HL-60 (cell line): ENCODE data around the gene GANAB.

Experiments used
- DNase-seq, 2 experiments: peaks; one replicate each; pipeline ENCODE4 v3.0.0-alpha.2; 2010 to 2020; ENCODE audit warnings: low read depth in 1 of 2, low spot score in 1 of 2
- H3K27ac ChIP-seq: fragments of 250-450 bp; sonication (Bioruptor Pico); replicated peaks from 2 replicates; pipeline ENCODE4 v1.5.1; 2020; ENCODE audit warnings: mild to moderate bottlenecking, moderate library complexity
- H3K27me3 ChIP-seq: fragments of 250-450 bp; sonication (Bioruptor Pico); 2 replicates; pipeline ENCODE4 v1.5.1; 2021; ENCODE audit warnings: mild to moderate bottlenecking, moderate library complexity; ENCODE audit not compliant: insufficient read depth, poor library complexity, severe bottlenecking
- H3K4me3 ChIP-seq: replicated peaks from 2 replicates; pipeline ENCODE4 v1.5.1; 2011; ENCODE audit warnings: mild to moderate bottlenecking, control low read depth, low read length; ENCODE audit not compliant: insufficient read depth
- CTCF ChIP-seq: IDR thresholded peaks from one replicate; pipeline ENCODE4 v1.5.1; 2011; ENCODE audit warnings: low read length, control low read depth, inconsistent platforms; ENCODE audit not compliant: insufficient read depth
- GABPA ChIP-seq: IDR thresholded peaks from 2 replicates; pipeline ENCODE4 v1.6.1; 2012; ENCODE audit warnings: low read depth
- POLR2AphosphoS5 ChIP-seq: IDR thresholded peaks from 2 replicates; pipeline ENCODE4 v1.6.1; 2012; ENCODE audit warnings: low read depth
- REST ChIP-seq: IDR thresholded peaks from 2 replicates; pipeline ENCODE4 v1.6.1; 2012; ENCODE audit warnings: low read depth; ENCODE audit not compliant: insufficient replicate concordance
- SPI1 ChIP-seq: IDR thresholded peaks from 2 replicates; pipeline ENCODE4 v1.6.1; 2012; ENCODE audit warnings: low read depth, mild to moderate bottlenecking, borderline replicate concordance

Gene GANAB

GRCh38 chr11:62665075-62665598 is 18.7 kb upstream of the GANAB start, which contains the start of the genes C11orf98 and CSKMT:
Gene C11orf98, minus strand, starts transcription at chr11:62665210. Its CDS starts 41 bp downstream, at chr11:62665169.
Gene CSKMT, plus strand, starts transcription at chr11:62665312. Its CDS starts 568 bp downstream, at chr11:62665880.
- no peaks in the 10 kb centered on the region for H3K27me3 ChIP-seq
- TF ChIP-seq REST, result peak; percentile 77
- peak; percentile 64; the same call in 1 of the 2 replicates for TF ChIP-seq GABPA
- peak; percentile 58; the same call in 1 of the 2 replicates for TF ChIP-seq SPI1
- TF ChIP-seq CTCF, result no peak
- peak; percentile 99 for TF ChIP-seq POLR2AphosphoS5
- H3K27ac ChIP-seq, result peak within 1 kb of the TSS; percentile 78
- peak; percentile 90 to 96 for DNase-seq
- peak within 1 kb of the TSS; percentile 72 for H3K4me3 ChIP-seq

- H3K27ac ChIP-seq, result peak overlapping the region; percentile 78
- H3K4me3 ChIP-seq, result peak overlapping the region; percentile 72
- peak in 1 of 2 experiments; percentile 53 for DNase-seq
- TF ChIP-seq REST (no peak), SPI1 (no peak)
- H3K27me3 ChIP-seq, result no peaks in the 10 kb centered on the region
Measured at GRCh38 chr11:62664405-62665074, 18.1 kb upstream of the GANAB start.

GRCh38 chr11:62656796-62657429 is 10.5 kb upstream of the GANAB start:
- no peak for TF ChIP-seq GABPA
- no peak for TF ChIP-seq POLR2AphosphoS5
- no peak for TF ChIP-seq CTCF
- TF ChIP-seq SPI1, result no peak
- no peak for TF ChIP-seq REST
- Histone ChIP-seq H3K27ac (peak overlapping the region; percentile 14; the same call in 1 of the 2 replicates), H3K4me3 (no peak overlapping the region), H3K27me3 (no peaks in the 10 kb centered on the region)
- no peak for DNase-seq
